SK-N-MC (cell line): ENCODE results near the gene ARHGEF17.

Source experiments
- EZH2 ChIP-seq: fragments of 200-600 bp; sonication (generic); IDR thresholded peaks from one replicate; pipeline ENCODE4 v1.6.1; 2017; ENCODE audit warnings: antibody characterized with exemption
- FOXP2 ChIP-seq: optimal IDR thresholded peaks from 2 replicates; pipeline ENCODE3; 2011; ENCODE audit warnings: mild to moderate bottlenecking, moderate library complexity; ENCODE audit not compliant: insufficient read depth; ENCODE audit errors: extremely low read length, control extremely low read depth
- POLR2AphosphoS5 ChIP-seq: IDR thresholded peaks from 2 replicates; pipeline ENCODE4 v1.6.1; 2012; ENCODE audit warnings: mild to moderate bottlenecking, low read depth, low read length, borderline replicate concordance

DNA sequence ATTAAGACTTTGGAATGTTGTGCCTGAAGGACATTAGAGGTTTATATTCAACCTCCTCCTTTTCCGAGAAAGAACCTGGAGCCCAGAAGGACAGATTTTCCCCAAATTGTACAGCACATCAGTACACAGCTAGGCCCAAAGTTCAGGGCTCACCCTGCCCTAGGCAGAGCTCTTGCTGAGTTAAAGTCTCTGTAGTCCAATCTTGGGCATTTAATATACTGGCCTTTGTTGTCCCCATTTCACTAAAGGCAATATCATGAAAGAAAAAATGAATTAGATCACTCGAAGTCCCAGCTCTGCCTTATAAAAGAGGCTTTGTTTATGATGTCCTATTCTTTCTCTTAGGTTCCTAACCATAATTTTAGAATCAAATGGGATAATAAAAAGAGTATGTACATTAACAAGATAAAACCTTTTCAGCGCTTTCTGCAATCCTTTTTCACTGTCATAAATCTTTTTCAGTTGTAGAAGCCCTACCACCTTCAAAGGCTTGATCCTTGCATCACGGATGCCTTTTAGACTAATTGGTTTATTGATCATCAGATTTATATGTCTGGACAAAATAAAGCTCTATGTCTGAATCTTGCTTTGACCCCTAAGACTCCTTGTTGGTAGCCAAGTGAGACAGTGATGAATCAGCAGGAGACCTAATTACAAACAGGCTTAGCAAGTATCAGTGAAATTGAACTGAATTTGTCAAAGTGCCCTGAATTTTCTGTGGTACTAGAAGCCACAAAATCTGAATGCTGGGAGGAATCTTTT lies 108.0 kb downstream of the ARHGEF17 start:
- TF ChIP-seq EZH2, result no peak
- TF ChIP-seq POLR2AphosphoS5, result no peak
- no peak for TF ChIP-seq FOXP2
